ENCODE data around the gene SCARB1. TPM values are rescaled to one million over a fixed set of nuclear protein-coding genes. Genes with fewer than 3 reads are reported as not detected.

Gene SCARB1
- total and polyA plus RNA-seq, 2 donors (not counting 1 experiment from before 2014, with no cell fraction given): 14.7 to 32.5 TPM

DNA sequence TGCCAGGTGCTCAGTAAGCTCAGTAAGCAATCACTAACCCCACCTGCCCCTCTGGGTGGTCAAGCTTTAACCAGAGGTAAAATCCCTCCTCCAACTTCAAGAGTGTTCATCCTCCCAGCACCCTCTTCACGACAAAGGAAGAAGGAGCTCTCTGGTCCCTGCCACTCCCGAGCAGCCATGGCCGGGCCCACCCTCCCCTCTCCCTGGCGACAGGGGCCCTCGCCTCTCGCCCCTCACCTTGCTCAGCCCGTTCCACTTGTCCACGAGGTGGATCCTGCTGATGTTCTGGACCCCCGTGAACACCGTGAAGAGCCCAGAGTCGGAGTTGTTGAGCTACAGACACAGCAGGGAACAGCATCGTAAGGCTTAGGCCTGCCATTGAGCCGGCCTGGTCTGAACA lies 52.0 kb downstream of the SCARB1 start:
- no peak for TF ChIP-seq EZH2 (IDR thresholded peaks at IDR 0.05; ENCODE audit: low read length, missing control alignments)
- TF ChIP-seq, protein P1, sequence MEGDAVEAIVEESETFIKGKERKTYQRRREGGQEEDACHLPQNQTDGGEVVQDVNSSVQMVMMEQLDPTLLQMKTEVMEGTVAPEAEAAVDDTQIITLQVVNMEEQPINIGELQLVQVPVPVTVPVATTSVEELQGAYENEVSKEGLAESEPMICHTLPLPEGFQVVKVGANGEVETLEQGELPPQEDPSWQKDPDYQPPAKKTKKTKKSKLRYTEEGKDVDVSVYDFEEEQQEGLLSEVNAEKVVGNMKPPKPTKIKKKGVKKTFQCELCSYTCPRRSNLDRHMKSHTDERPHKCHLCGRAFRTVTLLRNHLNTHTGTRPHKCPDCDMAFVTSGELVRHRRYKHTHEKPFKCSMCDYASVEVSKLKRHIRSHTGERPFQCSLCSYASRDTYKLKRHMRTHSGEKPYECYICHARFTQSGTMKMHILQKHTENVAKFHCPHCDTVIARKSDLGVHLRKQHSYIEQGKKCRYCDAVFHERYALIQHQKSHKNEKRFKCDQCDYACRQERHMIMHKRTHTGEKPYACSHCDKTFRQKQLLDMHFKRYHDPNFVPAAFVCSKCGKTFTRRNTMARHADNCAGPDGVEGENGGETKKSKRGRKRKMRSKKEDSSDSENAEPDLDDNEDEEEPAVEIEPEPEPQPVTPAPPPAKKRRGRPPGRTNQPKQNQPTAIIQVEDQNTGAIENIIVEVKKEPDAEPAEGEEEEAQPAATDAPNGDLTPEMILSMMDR (conservative IDR thresholded peaks at IDR 0.05 in 1 of 2, IDR thresholded peaks at IDR 0.05 in 1 of 2; ENCODE audit: low read depth in 1 of 2, low read length in 2 of 2): no peak
- Histone ChIP-seq H3K4me3 (replicated peaks in 1 of 4; ENCODE audit: control extremely low read depth in 1 of 4, insufficient read depth in 1 of 4, low read depth in 3 of 4, low read length in 4 of 4) (no peak overlapping the region), H2AFZ (ENCODE audit: low read length) (no peak overlapping the region), H3K79me2 (ENCODE audit: control insufficient read depth, insufficient read depth, low read length) (no peaks in the 10 kb centered on the region), H3K27me3 (ENCODE audit: control insufficient read depth, insufficient read depth, low read length) (no peaks in the 10 kb centered on the region), H3K36me3 (ENCODE audit: control insufficient read depth, insufficient read depth, low read length) (peaks cover 1% of the 10 kb centered on the region), H3K9ac (ENCODE audit: insufficient read depth, low read length) (no peak overlapping the region), H3K27ac (ENCODE audit: insufficient read depth, low read length) (no peak overlapping the region), H3K4me1 (ENCODE audit: control insufficient read depth, extremely low read depth, insufficient read depth, low read length) (peaks cover 4% of the 10 kb centered on the region), H3K4me2 (ENCODE audit: extremely low read depth, insufficient read depth, low read length) (no peak overlapping the region), H4K20me1 (ENCODE audit: control insufficient read depth, extremely low read depth, insufficient read depth, low read length) (no peaks in the 10 kb centered on the region), H3K9me3 (ENCODE audit: control insufficient read depth, insufficient read depth, low read depth, low read length) (no peaks in the 10 kb centered on the region)
- DNase-seq (ENCODE audit: low read depth in 2 of 2): no peak

- Histone ChIP-seq H2AFZ (ENCODE audit: low read length) (no peak overlapping the region), H3K4me3 (replicated peaks in 1 of 4; ENCODE audit: control extremely low read depth in 1 of 4, insufficient read depth in 1 of 4, low read depth in 3 of 4, low read length in 4 of 4) (no peak overlapping the region), H3K4me1 (ENCODE audit: control insufficient read depth, extremely low read depth, insufficient read depth, low read length) (peaks cover 4% of the 10 kb centered on the region), H3K27ac (ENCODE audit: insufficient read depth, low read length) (no peak overlapping the region), H3K27me3 (ENCODE audit: control insufficient read depth, insufficient read depth, low read length) (no peaks in the 10 kb centered on the region), H3K36me3 (ENCODE audit: control insufficient read depth, insufficient read depth, low read length) (peaks cover 1% of the 10 kb centered on the region), H3K4me2 (ENCODE audit: extremely low read depth, insufficient read depth, low read length) (no peak overlapping the region), H4K20me1 (ENCODE audit: control insufficient read depth, extremely low read depth, insufficient read depth, low read length) (no peaks in the 10 kb centered on the region), H3K79me2 (ENCODE audit: control insufficient read depth, insufficient read depth, low read length) (no peaks in the 10 kb centered on the region), H3K9me3 (ENCODE audit: control insufficient read depth, insufficient read depth, low read depth, low read length) (no peaks in the 10 kb centered on the region), H3K9ac (ENCODE audit: insufficient read depth, low read length) (no peak overlapping the region)
- no peak for TF ChIP-seq EZH2 (IDR thresholded peaks at IDR 0.05; ENCODE audit: low read length, missing control alignments)
- TF ChIP-seq, protein P1 (conservative IDR thresholded peaks at IDR 0.05 in 1 of 2, IDR thresholded peaks at IDR 0.05 in 1 of 2; ENCODE audit: low read depth in 1 of 2, low read length in 2 of 2): no peak
- DNase-seq (ENCODE audit: low read depth in 2 of 2): peak; percentile 15 to 56
Measured at GRCh38 chr12:124809878-124810277, 53.8 kb downstream of the SCARB1 start.

DNA sequence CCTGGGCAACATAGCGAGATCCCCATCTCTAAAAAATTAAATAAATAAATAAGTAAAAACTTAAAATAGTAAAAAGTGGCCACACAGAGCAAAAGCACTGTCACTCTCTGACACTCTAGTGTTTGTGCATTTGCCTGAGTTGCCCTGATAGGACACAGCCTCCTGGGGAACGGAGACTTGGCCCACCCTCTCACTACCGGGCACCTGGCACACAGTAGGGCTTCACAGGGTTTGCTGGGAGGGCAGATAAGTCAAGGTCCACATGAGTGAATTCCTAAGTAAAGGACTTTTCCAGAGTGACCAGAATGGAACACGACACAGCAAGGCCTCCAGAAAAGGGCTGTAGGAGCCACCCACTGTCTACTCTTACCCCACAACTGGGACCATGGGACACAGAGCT lies 54.3 kb downstream of the SCARB1 start:
- Histone ChIP-seq H3K9ac (ENCODE audit: insufficient read depth, low read length) (no peak overlapping the region), H3K36me3 (ENCODE audit: control insufficient read depth, insufficient read depth, low read length) (peaks cover 1% of the 10 kb centered on the region), H3K9me3 (ENCODE audit: control insufficient read depth, insufficient read depth, low read depth, low read length) (no peaks in the 10 kb centered on the region), H3K27me3 (ENCODE audit: control insufficient read depth, insufficient read depth, low read length) (no peaks in the 10 kb centered on the region), H3K4me2 (ENCODE audit: extremely low read depth, insufficient read depth, low read length) (no peak overlapping the region), H3K79me2 (ENCODE audit: control insufficient read depth, insufficient read depth, low read length) (no peaks in the 10 kb centered on the region), H3K27ac (ENCODE audit: insufficient read depth, low read length) (no peak overlapping the region), H4K20me1 (ENCODE audit: control insufficient read depth, extremely low read depth, insufficient read depth, low read length) (no peaks in the 10 kb centered on the region), H2AFZ (ENCODE audit: low read length) (no peak overlapping the region), H3K4me1 (ENCODE audit: control insufficient read depth, extremely low read depth, insufficient read depth, low read length) (peaks cover 4% of the 10 kb centered on the region), H3K4me3 (replicated peaks in 1 of 4; ENCODE audit: control extremely low read depth in 1 of 4, insufficient read depth in 1 of 4, low read depth in 3 of 4, low read length in 4 of 4) (no peak overlapping the region)
- no peak for DNase-seq (ENCODE audit: low read depth in 2 of 2)
- TF ChIP-seq EZH2 (IDR thresholded peaks at IDR 0.05; ENCODE audit: low read length, missing control alignments): no peak
- TF ChIP-seq, protein P1 (conservative IDR thresholded peaks at IDR 0.05 in 1 of 2, IDR thresholded peaks at IDR 0.05 in 1 of 2; ENCODE audit: low read depth in 1 of 2, low read length in 2 of 2): no peak
